ENCODE results near the gene RAVER2.

RAVER2 gene

GRCh38 chr1:64822621-64823020, 77.7 kb downstream of the RAVER2 start:
- H3K27ac ChIP-seq: no peak overlapping the region
- no peak for TF ChIP-seq ZFX (IDR thresholded peaks at IDR 0.05; ENCODE audit: borderline replicate concordance)
- TF ChIP-seq CTCF (IDR thresholded peaks at IDR 0.05): no peak

GRCh38 chr1:64823691-64824476, 79.0 kb downstream of the RAVER2 start:
- H3K27ac ChIP-seq: no peak overlapping the region
- TF ChIP-seq CTCF (IDR thresholded peaks at IDR 0.05) (peak; percentile 83), ZFX (IDR thresholded peaks at IDR 0.05; ENCODE audit: borderline replicate concordance) (no peak)

- no peak overlapping the region for H3K27ac ChIP-seq
- TF ChIP-seq CTCF (IDR thresholded peaks at IDR 0.05) (no peak), ZFX (IDR thresholded peaks at IDR 0.05; ENCODE audit: borderline replicate concordance) (no peak)
These were observed 82.1 kb downstream of the RAVER2 start for GRCh38 chr1:64826991-64827390.

GRCh38 chr1:64828829-64829228, 84.0 kb downstream of the RAVER2 start:
- H3K27ac ChIP-seq: no peak overlapping the region
- TF ChIP-seq CTCF (IDR thresholded peaks at IDR 0.05) (no peak), ZFX (IDR thresholded peaks at IDR 0.05; ENCODE audit: borderline replicate concordance) (no peak)

- TF ChIP-seq CTCF (IDR thresholded peaks at IDR 0.05): no peak
- no peak for TF ChIP-seq ZFX (IDR thresholded peaks at IDR 0.05; ENCODE audit: borderline replicate concordance)
- H3K27ac ChIP-seq: no peak overlapping the region
These were observed 84.6 kb downstream of the RAVER2 start for GRCh38 chr1:64829411-64830029.

GRCh38 chr1:64830030-64830651, 85.3 kb downstream of the RAVER2 start:
- no peak overlapping the region for H3K27ac ChIP-seq
- TF ChIP-seq ZFX (IDR thresholded peaks at IDR 0.05; ENCODE audit: borderline replicate concordance) (no peak), CTCF (IDR thresholded peaks at IDR 0.05) (no peak)

GRCh38 chr1:64834734-64835133, 89.9 kb downstream of the RAVER2 start:
- no peak for TF ChIP-seq ZFX (IDR thresholded peaks at IDR 0.05; ENCODE audit: borderline replicate concordance)
- no peak for TF ChIP-seq CTCF (IDR thresholded peaks at IDR 0.05)
- no peak overlapping the region for H3K27ac ChIP-seq
